Measurements from ENCODE around the gene NLE1. TPM values are rescaled to one million over a fixed set of nuclear protein-coding genes. Genes with fewer than 3 reads are reported as not detected.

NLE1 gene
- total and polyA plus RNA-seq, 8 donors, result 6.4 to 32.2 (median 14.3) TPM

DNA sequence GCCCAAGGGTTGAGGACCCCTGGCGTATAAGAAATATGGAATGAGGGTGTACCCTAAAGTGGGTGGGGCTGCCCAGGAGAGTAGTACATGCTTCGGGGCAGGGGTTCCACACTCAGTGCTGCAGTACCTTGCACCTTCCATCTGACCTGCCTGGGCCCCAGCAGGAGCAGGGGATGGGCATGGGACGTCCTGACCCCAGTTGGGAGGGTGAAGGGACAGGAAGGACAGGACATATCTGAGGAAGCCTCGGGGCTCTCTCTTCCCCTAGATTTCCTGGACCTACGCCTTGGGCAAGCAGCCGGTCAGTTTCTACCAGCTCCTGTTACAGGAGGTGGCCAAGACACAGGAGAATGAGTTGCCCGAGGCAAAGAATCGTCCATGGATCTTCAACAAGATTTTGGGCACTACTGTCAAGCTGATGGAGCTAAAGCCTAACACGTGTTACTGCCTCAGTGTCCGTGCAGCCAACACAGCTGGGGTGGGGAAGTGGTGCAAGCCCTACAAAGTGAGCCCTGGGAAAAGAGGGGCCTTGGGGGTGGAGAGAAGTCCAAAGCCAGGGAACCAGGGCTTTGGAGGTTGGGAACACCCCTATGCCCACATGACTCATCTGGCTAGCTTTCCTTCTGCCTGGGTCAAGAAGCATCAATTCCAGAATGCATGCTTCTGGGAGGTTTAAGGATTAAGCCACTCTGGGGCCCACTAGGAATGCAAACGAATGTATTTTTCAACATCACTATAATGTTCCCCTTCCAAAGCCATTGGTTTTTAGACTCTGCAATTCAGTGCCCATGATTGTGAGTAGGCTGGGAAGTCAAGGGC lies 12.7 kb downstream of the NLE1 start:
- DNase-seq, result no peak
- H3K36me3 ChIP-seq, result peaks cover 0 to 21% (median 6%) of the 10 kb centered on the region in 3 donors
- no peak overlapping the region for H3K27ac ChIP-seq
- H3K27me3 ChIP-seq, result no peaks in the 10 kb centered on the region
- TF ChIP-seq, protein P1, sequence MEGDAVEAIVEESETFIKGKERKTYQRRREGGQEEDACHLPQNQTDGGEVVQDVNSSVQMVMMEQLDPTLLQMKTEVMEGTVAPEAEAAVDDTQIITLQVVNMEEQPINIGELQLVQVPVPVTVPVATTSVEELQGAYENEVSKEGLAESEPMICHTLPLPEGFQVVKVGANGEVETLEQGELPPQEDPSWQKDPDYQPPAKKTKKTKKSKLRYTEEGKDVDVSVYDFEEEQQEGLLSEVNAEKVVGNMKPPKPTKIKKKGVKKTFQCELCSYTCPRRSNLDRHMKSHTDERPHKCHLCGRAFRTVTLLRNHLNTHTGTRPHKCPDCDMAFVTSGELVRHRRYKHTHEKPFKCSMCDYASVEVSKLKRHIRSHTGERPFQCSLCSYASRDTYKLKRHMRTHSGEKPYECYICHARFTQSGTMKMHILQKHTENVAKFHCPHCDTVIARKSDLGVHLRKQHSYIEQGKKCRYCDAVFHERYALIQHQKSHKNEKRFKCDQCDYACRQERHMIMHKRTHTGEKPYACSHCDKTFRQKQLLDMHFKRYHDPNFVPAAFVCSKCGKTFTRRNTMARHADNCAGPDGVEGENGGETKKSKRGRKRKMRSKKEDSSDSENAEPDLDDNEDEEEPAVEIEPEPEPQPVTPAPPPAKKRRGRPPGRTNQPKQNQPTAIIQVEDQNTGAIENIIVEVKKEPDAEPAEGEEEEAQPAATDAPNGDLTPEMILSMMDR (IDR thresholded peaks at IDR 0.05), result no peak
- no peaks in the 10 kb centered on the region for H3K9me3 ChIP-seq
- intact Hi-C loops (cut with DNase I), result loop anchor here in 1 of 3 donors (10.0 kb wide), 1 partner anchor 135 kb away; no protein-coding TSS in a partner anchor
- H3K4me1 ChIP-seq, result no peaks in the 10 kb centered on the region
- FAIRE-seq, result no peak
- WGBS, 2 donors, result 67 to 82% methylated on average over 11 of the region's 11 CpGs
- H3K4me3 ChIP-seq, result no peak overlapping the region
- ATAC-seq, result no peak

DNA sequence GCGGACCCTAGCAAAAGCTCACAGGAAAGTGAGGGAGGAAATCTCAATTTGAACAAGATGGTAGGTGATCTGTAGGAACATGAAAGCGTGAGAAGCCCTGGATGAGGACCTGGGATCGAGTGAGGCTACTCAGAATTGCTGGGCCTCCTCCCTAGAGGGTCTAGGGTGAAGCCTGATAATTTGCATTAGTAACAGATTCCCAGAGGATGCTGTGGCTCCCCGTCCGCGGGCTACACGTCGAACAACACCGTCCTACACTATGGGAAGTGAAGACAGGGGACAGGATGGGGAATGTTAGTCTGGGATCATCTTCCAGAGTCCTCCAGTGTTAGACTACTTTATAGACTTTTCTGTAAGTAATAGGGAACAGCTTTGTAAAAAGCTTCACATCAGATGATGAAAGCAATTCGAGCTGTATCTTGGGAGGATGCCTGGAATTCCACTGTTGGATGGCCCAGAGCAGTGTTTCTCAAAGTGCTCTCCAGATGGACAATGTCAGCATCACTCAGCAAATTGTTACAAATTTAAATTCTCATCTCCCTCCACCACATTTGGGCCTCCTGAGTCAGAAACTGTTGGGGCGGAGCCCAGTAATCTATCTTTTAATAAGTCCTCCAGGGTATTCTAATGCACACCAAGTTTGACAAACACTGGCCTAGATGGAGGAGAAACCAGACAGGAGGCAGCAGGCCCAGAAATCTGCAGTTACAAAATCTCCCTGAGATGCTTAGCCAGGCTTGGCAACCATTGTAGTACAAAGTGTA lies 14.2 kb downstream of the NLE1 start:
- peaks cover 0 to 7% (median 1%) of the 10 kb centered on the region in 3 donors for H3K36me3 ChIP-seq
- FAIRE-seq (no peak), ATAC-seq (peak in 2 of 4 donors; percentile 31 to 41), DNase-seq (no peak)
- WGBS, 2 donors, result 78 to 87% methylated on average over 11 of the region's 11 CpGs
- no peaks in the 10 kb centered on the region for H3K9me3 ChIP-seq
- H3K27me3 ChIP-seq, result no peaks in the 10 kb centered on the region
- H3K4me3 ChIP-seq, result no peak overlapping the region
- TF ChIP-seq, protein P1 (IDR thresholded peaks at IDR 0.05), result no peak
- intact Hi-C loops (cut with DNase I), result loop anchor here in 1 of 3 donors (10.0 kb wide), 1 partner anchor 133 kb away; no protein-coding TSS in a partner anchor
- no peaks in the 10 kb centered on the region for H3K4me1 ChIP-seq
- H3K27ac ChIP-seq, result no peak overlapping the region

DNA sequence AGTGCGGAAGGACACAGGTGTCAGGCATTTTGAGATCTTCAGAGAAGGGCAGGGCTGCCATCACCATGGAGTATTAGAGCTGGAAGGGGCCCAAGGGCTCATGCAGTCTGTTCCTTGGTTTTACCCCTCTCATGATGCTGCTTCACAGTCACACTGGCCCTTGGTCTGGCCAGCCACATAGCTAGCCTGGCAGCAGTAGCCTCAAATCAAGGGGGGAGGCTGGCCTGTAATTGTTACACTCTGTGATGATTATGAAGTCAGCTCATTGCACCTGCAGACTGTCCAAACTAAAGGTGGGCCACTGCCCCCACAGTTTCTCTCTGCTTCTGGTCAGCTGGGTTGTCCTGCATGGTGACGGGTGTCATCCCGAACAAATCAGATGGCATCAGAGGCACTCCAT lies 20.8 kb downstream of the NLE1 start, which contains the start of gene FNDC8:
FNDC8 (plus strand) TSS at position 301 of the 400 bp plus-strand sequence; CDS start at position 380, 79 bp downstream.
- H3K9me3 ChIP-seq, result no peaks in the 10 kb centered on the region
- 88 to 92% methylated on average over 3 of the region's 3 CpGs for WGBS, 2 donors
- H3K4me3 ChIP-seq, result no peak within 1 kb of the TSS
- TF ChIP-seq, protein P1 (IDR thresholded peaks at IDR 0.05), result no peak
- no peaks in the 10 kb centered on the region for H3K36me3 ChIP-seq
- peaks cover 0 to 8% (median 0%) of the 10 kb centered on the region in 3 donors for H3K4me1 ChIP-seq
- FAIRE-seq (no peak), ATAC-seq (no peak), DNase-seq (no peak)
- no peaks in the 10 kb centered on the region for H3K27me3 ChIP-seq
- intact Hi-C loops (cut with DNase I), result loop anchor here in 1 of 3 donors (10.0 kb wide), 1 partner anchor 127 kb away; no protein-coding TSS in a partner anchor
- no peak within 1 kb of the TSS for H3K27ac ChIP-seq

DNA sequence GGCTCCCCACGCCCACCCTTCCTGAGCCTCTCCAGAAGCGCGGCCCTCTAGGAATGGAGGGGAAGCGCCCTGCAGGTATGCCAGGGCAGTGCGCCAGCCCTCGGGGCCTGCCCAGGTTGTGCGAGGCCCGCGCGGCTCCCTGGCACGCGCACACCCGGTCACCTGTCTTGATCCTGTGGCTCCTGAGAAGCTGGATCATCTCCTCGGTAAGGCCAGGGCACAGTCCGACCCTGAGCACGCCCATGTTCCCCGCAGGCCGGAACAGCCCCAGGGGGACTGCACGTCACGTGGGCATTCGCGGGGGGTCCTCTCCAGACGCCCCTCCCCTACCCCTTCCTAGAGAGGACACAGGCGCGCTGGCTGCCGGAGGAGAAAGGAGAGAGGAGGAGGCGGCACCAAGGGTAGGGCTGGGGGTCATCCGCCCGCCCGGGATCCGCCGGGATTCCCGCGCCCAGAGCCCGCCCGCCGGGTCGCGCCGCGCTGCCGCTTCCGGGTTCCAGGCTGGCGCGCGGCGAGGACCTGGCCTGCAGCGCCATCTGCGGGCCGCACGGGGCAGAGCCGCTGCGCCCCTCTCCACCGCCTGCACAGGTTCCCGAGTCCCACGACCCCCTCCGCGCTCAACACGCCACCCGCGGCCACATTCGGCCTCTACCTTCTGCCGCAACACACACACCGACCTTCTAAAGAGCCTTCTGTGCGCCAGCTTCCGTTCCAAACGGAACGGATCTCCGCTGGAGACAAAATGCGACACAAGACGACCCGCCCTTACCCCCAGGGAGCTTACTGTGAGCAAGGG lies 22.5 kb downstream of the NLE1 start, which contains the start of gene RAD51D:
RAD51D (minus strand) TSS at position 491 of the 796 bp plus-strand sequence; CDS start at position 244, 247 bp downstream.
- H3K4me1 ChIP-seq, result peaks cover 0 to 8% (median 0%) of the 10 kb centered on the region in 3 donors
- H3K27ac ChIP-seq, result peak within 1 kb of the TSS; percentile 30 to 66 (median 52)
- FAIRE-seq (no peak), ATAC-seq (peak; percentile 97 to 98 (median 98)), DNase-seq (peak; percentile 50 to 92 (median 81))
- 0% methylated on average over 48 to 72 of the region's 72 CpGs for WGBS, 2 donors
- TF ChIP-seq, protein P1 (IDR thresholded peaks at IDR 0.05), result peak; percentile 86 to 96 (median 94)
- no peaks in the 10 kb centered on the region for H3K9me3 ChIP-seq
- H3K27me3 ChIP-seq, result no peaks in the 10 kb centered on the region
- H3K36me3 ChIP-seq, result no peaks in the 10 kb centered on the region
- peak within 1 kb of the TSS; percentile 61 to 85 (median 80) for H3K4me3 ChIP-seq
- intact Hi-C loops (cut with DNase I), result loop anchor here in 2 of 3 donors (5.0 to 10.0 kb wide), 3 partner anchors 125 to 695 kb away; no protein-coding TSS in a partner anchor
